ENCODE data around the gene MAP1LC3C. TPM values are rescaled to one million over a fixed set of nuclear protein-coding genes. Genes with fewer than 3 reads are reported as not detected.
"Not testable (repeated sequence)": the region's sequence is repeated elsewhere in the genome, so short reads cannot be mapped to it uniquely, and the experiment has no call there.

The MAP1LC3C gene
- total RNA-seq, 1 experiment from 2014 or later, result not detected

GRCh38 chr1:241997401-241997998 lies 1.4 kb downstream of the MAP1LC3C start:
- DNase-seq (ENCODE audit: extremely low read depth, low read depth), result no peak

DNA sequence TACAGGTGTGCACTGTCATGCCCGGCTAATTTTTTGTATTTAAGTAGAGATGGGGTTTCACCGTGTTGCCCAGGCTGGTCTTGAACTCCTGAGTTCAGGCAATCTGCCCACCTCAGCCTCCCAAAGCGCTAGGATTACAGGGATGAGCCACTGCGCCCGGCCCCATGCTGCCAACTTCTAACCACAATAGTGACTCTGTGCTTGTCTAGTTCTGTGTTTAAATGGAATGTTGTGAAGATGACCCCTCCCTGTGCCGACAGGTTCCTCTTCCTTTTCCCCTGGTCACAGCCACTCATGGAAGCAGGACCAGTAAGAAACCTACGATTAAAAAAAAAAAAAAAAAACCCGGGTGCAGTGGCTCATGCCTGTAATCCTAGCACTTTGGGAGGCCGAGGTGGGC lies 4.7 kb downstream of the MAP1LC3C start:
- no peak for DNase-seq (ENCODE audit: extremely low read depth, low read depth)

DNA sequence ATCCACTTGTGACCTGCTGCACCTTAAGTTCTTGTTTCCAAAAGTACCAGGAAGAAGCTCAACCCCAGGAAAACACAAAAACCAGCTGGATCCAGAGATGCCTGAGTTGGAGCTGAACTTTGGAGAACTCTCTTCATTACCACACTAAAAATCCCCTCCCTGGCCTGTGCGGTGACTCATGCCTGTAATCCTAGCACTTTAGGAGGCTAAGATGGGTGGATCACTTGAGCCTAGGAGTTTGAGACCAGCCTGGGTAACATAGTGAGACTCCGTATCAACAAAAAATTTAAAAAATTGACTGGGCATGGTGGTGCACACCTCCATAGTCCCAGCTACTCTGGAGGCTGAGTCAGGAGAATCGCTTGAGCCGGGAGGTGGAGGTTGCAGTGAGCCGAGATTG lies 6.2 kb downstream of the MAP1LC3C start:
- DNase-seq (ENCODE audit: extremely low read depth, low read depth), result no peak

DNA sequence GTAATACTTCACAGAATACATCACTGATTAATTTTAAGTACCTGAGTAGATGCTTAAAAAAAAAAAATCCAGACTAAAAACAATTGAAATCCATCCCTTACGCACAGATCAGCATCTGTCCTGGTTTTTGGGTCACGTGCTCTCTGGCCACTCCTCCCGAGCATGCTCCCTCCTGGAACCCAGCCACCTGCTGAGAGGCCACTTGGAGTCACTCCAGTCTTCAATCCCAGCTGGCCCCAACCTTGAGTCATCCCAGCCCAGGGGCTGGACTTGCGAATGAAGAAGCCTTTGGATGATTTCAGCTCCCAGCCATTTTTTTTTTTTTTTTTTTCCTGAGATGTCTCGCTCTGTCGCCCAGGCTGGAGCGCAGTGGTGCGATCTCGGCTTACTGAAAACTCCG lies 8.9 kb downstream of the MAP1LC3C start:
- DNase-seq (ENCODE audit: extremely low read depth, low read depth), result peak; percentile 79

GRCh38 chr1:241988389-241988930 lies 10.4 kb downstream of the MAP1LC3C start:
- not testable (repeated sequence) for DNase-seq (ENCODE audit: extremely low read depth, low read depth)

DNA sequence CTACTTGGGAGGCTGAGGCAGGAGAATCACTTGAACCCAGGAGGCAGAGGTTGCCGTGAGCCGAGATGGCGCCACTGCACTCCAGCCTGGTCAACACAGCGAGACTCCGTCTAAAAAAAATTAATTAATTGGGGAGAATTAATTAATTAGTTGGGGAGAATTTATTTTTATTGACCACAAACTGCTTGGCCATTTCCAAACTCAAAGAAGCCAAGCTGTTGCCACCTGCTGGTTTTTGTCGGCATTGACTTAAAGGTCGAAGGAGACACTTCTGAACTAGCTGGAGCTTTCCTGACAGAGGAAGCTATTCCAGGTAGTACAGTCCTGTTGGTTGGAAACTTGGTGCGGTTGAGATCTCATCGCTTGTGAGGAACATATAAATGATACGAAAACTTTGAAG lies 13.1 kb downstream of the MAP1LC3C start:
- peak; percentile 62 for DNase-seq (ENCODE audit: extremely low read depth, low read depth)

GRCh38 chr1:241979926-241980325 lies 19.0 kb downstream of the MAP1LC3C start:
- DNase-seq (ENCODE audit: extremely low read depth, low read depth), result no peak

- DNase-seq (ENCODE audit: extremely low read depth, low read depth), result no peak
Measured at GRCh38 chr1:241979071-241979470, 19.8 kb downstream of the MAP1LC3C start.

GRCh38 chr1:241976229-241976628 lies 22.7 kb downstream of the MAP1LC3C start:
- DNase-seq (ENCODE audit: extremely low read depth, low read depth), result no peak

DNA sequence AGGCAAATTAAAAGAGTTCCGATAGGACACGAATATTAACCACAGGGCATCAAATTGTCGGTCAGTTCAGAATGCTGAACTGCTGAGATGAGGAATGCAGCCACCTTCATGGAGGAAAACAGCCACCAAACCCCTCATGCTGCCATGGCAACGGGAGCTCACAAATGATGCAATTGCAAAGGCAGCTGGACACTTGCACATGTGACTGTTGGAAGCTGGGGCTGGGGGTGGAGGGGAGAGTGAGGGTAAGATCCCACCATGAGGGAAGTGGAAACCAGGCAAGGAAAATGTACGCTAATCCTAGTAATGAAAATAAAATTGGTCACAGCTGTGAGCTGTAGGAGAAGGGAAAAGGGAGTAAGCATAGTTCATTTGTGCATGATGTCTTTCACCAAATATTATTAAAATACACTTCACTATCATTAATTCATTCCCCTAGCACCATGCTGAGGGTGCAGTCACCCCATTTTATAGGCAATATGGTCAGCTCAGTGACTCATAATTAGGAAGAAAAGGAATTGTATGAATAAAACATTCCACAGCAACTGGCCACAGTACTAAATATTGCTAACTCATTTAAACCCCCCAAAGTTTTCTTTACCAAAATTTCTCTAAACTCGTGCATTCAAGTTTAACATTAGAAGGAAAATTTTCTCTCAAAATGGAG lies 26.1 kb downstream of the MAP1LC3C start:
- DNase-seq (ENCODE audit: extremely low read depth, low read depth), result no peak

- no peak for DNase-seq (ENCODE audit: extremely low read depth, low read depth)
Measured at GRCh38 chr1:241968611-241969010, 30.3 kb downstream of the MAP1LC3C start.

- DNase-seq (ENCODE audit: extremely low read depth, low read depth), result peak; percentile 59
Measured at GRCh38 chr1:241964550-241965282, 34.2 kb downstream of the MAP1LC3C start.

DNA sequence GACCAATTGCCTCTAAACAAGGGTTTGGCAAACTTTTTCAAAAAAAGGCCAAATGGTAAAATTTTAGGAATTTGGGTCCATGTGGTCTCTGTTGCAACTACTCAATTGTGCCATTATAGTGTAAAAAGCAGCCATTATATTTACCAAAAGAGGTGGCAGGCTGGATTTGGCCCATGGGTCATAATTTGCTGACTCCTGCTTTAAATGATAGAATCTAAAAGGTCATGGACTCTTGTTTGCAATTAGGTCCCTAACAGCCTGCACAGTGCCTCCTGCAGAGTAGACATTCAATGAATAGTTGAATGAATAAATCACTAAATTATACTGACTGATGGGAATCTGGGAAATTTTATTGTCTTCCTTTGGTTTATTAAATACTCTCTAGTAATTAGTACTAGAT lies 35.2 kb downstream of the MAP1LC3C start:
- DNase-seq (ENCODE audit: extremely low read depth, low read depth), result no peak

- no peak for DNase-seq (ENCODE audit: extremely low read depth, low read depth)
Measured at GRCh38 chr1:241962153-241962552, 36.7 kb downstream of the MAP1LC3C start.

DNA sequence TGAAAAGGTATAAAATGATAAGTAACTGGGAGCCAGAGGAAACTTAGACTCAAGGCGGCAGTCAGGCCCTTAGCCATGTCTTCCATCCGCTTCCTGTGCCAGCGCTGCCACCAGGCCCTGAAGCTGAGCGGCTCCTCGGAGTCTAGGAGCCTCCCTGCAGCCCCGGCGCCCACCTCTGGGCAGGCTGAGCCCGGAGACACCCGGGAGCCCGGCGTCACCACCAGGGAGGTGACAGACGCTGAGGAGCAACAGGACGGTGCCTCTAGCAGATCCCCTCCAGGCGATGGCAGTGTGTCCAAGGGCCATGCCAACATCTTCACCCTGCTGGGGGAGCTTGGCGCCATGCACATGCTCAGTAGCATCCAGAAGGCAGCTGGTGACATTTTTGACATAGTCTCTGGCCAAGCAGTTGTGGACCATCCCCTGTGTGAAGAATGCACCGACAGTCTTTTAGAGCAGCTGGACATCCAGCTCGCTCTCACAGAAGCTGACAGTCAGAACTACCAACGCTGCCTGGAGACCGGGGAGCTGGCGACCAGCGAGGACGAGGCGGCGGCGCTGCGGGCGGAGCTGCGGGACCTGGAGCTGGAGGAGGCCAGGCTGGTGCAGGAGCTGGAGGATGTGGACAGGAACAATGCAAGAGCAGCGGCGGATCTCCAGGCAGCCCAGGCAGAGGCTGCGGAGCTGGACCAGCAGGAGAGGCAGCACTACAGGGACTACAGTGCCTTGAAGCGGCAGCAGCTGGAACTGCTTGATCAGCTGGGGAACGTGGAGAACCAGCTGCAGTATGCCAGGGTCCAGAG lies 41.0 kb downstream of the MAP1LC3C start, which contains the start of gene BECN2:
BECN2 (plus strand) TSS at position 76 of the 803 bp plus-strand sequence; CDS start at position 76, 0 bp downstream.
- no peak for DNase-seq (ENCODE audit: extremely low read depth, low read depth)

- no peak for DNase-seq (ENCODE audit: extremely low read depth, low read depth)
Measured at GRCh38 chr1:241950390-241950789, 48.5 kb downstream of the MAP1LC3C start.

GRCh38 chr1:241947354-241947753 lies 51.5 kb downstream of the MAP1LC3C start:
- no peak for DNase-seq (ENCODE audit: extremely low read depth, low read depth)
